ENCODE data around the gene PRR35.

PRR35 gene

DNA sequence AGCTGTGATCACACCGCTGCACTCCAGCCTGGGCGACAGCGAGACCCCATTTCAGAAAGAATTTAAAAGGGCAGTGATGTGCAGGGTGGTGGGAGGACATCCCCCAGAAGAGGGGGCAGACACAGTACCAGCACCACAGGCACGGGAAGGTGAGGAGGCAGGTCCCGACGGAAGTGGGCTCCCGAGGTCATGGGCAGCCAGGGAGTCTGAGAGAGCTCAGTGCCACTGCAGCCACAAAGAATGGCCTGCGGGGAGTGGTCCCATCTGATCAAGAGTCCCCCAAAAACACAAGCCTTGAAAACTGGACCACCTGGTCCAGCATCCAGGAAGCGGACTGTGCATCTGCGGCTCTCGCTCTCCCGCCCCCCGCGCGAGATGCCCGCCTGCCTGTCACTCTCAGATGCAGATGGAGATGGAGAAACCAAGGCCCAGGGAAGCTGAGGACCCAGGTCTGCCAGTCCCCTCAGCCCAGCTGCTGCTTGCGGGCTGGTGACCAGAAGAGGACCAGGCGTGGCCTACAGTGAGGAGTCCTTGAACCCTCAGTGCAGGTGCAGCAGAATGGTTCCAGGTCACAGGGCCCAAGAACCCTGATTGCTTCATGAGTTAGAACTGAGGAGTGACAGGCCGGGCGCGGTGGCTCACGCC, 37.0 kb upstream of the PRR35 start:
- Histone ChIP-seq H2AFZ (ENCODE audit: low read depth) (no peak overlapping the region), H3K27me3 (ENCODE audit: insufficient read depth, low read depth) (no peaks in the 10 kb centered on the region), H3K9ac (no peak overlapping the region), H3K4me2 (no peak overlapping the region), H3K36me3 (ENCODE audit: insufficient read depth) (no peaks in the 10 kb centered on the region), H3K4me1 (ENCODE audit: low read depth, poor library complexity, severe bottlenecking) (peaks cover 10% of the 10 kb centered on the region), H3K27ac (no peak overlapping the region), H3K4me3 (IDR thresholded peaks at IDR 0.05; ENCODE audit: insufficient read depth, low read depth, low read length) (no peak overlapping the region), H3K79me2 (ENCODE audit: insufficient read depth, low read depth) (peaks cover 18% of the 10 kb centered on the region), H4K20me1 (ENCODE audit: insufficient read depth) (no peaks in the 10 kb centered on the region)
- TF ChIP-seq, protein P1, sequence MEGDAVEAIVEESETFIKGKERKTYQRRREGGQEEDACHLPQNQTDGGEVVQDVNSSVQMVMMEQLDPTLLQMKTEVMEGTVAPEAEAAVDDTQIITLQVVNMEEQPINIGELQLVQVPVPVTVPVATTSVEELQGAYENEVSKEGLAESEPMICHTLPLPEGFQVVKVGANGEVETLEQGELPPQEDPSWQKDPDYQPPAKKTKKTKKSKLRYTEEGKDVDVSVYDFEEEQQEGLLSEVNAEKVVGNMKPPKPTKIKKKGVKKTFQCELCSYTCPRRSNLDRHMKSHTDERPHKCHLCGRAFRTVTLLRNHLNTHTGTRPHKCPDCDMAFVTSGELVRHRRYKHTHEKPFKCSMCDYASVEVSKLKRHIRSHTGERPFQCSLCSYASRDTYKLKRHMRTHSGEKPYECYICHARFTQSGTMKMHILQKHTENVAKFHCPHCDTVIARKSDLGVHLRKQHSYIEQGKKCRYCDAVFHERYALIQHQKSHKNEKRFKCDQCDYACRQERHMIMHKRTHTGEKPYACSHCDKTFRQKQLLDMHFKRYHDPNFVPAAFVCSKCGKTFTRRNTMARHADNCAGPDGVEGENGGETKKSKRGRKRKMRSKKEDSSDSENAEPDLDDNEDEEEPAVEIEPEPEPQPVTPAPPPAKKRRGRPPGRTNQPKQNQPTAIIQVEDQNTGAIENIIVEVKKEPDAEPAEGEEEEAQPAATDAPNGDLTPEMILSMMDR (conservative IDR thresholded peaks at IDR 0.05; ENCODE audit: low read depth, low read length) = no peak

DNA sequence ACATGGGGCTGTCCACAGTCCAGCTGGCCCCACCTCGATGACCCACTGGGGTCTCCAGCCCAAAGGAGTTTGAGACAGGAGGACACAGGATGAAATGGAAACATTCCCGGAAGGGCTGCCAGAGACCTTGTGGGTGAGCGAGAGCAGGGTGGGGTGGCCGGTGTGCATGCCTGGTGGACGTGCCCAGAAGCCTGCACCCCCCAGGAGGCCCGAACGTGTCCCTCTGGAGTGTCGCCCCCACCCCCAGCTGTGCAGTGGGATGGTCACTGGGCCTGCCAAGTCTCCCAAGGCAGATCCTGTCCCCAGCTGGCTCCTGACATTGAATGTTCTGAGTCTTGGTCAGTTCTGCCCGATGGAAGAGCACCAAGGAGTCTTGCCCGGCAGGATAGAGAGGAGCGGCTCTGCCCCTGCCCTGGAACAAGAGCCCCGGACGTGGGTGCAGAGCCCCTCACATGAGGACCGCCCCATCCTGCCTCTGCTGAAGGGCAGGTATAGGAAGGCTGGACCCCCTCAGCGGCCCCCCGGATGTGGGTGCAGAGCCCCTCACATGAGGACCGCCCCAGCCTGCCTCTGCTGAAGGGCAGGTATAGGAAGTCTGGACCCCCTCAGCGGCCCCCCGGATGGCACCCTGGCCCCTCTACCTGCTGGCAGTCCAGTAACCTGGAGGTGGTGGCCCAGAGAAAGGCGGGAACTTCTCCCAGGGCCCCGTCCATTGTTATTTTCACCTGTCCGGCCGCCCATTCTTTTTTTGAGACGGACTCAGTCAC, 35.7 kb upstream of the PRR35 start:
- no peak overlapping the region for H3K9ac ChIP-seq
- no peak overlapping the region; the same call in 1 of the 2 replicates for H3K4me2 ChIP-seq
- H2AFZ ChIP-seq (ENCODE audit: low read depth) = no peak overlapping the region

DNA sequence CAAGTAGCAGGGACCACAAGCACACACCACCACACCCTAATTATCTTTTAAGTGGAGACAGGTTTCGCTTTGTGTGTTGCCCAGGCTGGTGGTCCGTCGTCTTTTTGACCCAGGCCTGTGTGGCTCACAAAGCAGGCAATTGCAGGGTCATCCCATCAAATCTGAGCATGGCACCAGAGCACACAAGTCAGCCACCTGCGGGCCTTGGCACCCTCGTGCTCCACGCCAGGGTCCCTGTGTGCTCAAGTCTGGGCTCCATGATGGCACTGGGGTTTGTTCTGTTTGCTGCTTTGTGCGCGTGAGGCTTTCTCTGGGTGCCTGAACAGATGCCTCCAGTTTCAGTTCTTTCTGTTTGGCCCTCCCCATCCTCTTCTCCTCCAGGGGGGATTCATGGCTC, 35.1 kb upstream of the PRR35 start:
- Histone ChIP-seq H3K4me2 (no peak overlapping the region; the same call in 1 of the 2 replicates), H3K79me2 (ENCODE audit: insufficient read depth, low read depth) (peaks cover 37% of the 10 kb centered on the region), H3K4me1 (ENCODE audit: low read depth, poor library complexity, severe bottlenecking) (peaks cover 22% of the 10 kb centered on the region), H4K20me1 (ENCODE audit: insufficient read depth) (peaks cover 11% of the 10 kb centered on the region), H3K4me3 (IDR thresholded peaks at IDR 0.05; ENCODE audit: insufficient read depth, low read depth, low read length) (no peak overlapping the region), H3K36me3 (ENCODE audit: insufficient read depth) (no peaks in the 10 kb centered on the region), H2AFZ (ENCODE audit: low read depth) (no peak overlapping the region), H3K9ac (no peak overlapping the region), H3K27ac (no peak overlapping the region), H3K27me3 (ENCODE audit: insufficient read depth, low read depth) (no peaks in the 10 kb centered on the region)
- TF ChIP-seq, protein P1 (conservative IDR thresholded peaks at IDR 0.05; ENCODE audit: low read depth, low read length) = no peak

More for the DNA sequence above, 35.7 kb upstream of the PRR35 start:
- Histone ChIP-seq H4K20me1 (ENCODE audit: insufficient read depth) (peaks cover 7% of the 10 kb centered on the region), H3K4me3 (IDR thresholded peaks at IDR 0.05; ENCODE audit: insufficient read depth, low read depth, low read length) (no peak overlapping the region), H3K79me2 (ENCODE audit: insufficient read depth, low read depth) (peaks cover 30% of the 10 kb centered on the region), H3K27ac (no peak overlapping the region), H3K36me3 (ENCODE audit: insufficient read depth) (no peaks in the 10 kb centered on the region), H3K4me1 (ENCODE audit: low read depth, poor library complexity, severe bottlenecking) (peaks cover 16% of the 10 kb centered on the region), H3K27me3 (ENCODE audit: insufficient read depth, low read depth) (no peaks in the 10 kb centered on the region)
- TF ChIP-seq, protein P1 (conservative IDR thresholded peaks at IDR 0.05; ENCODE audit: low read depth, low read length) = no peak

DNA sequence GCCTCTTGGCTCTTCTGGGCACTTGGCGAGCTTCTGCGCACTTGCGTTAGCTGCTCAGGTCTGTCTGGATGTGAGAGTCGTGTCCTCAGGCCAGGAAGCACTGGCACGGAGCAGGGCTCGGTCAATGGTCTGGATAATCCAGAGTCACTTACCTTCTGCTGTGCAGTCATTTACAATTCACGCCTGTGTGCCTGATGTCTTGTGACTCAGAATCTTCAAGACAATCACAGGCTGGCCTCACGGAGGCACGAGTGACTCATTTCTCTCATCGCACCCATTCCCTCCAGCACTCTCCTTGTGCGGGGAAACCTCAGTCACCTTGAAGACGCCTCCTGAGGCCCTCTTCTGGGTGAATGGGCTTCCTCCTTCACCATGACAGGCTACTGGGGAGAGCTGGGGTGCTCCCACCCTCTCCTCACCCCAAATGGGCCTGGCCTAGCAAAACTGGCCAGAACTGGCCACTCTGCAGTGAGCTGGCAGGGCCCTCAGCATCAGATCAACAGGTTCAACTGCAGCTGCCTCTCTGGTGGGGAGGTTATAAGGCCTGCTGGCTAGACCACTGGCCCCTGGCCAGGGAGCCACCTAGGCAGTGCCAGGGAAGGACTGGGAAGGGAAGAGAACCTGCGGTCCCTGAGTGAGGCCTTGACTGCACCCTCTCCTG, 34.5 kb upstream of the PRR35 start:
- Histone ChIP-seq H3K27ac (peak overlapping the region; percentile 88; the same call in 1 of the 2 replicates), H4K20me1 (ENCODE audit: insufficient read depth) (peaks cover 11% of the 10 kb centered on the region), H3K4me1 (ENCODE audit: low read depth, poor library complexity, severe bottlenecking) (peaks cover 24% of the 10 kb centered on the region), H3K4me2 (peak overlapping the region; percentile 100), H2AFZ (ENCODE audit: low read depth) (no peak overlapping the region), H3K9ac (peak overlapping the region; percentile 90; the same call in 1 of the 2 replicates), H3K36me3 (ENCODE audit: insufficient read depth) (no peaks in the 10 kb centered on the region), H3K27me3 (ENCODE audit: insufficient read depth, low read depth) (no peaks in the 10 kb centered on the region), H3K79me2 (ENCODE audit: insufficient read depth, low read depth) (peaks cover 42% of the 10 kb centered on the region), H3K4me3 (IDR thresholded peaks at IDR 0.05; ENCODE audit: insufficient read depth, low read depth, low read length) (no peak overlapping the region)
- TF ChIP-seq, protein P1 (conservative IDR thresholded peaks at IDR 0.05; ENCODE audit: low read depth, low read length) = no peak
